ENCODE results near the gene LOC101059915.
"Not testable (repeated sequence)": the region's sequence is repeated elsewhere in the genome, so short reads cannot be mapped to it uniquely, and the experiment has no call there.

LOC101059915 gene

DNA sequence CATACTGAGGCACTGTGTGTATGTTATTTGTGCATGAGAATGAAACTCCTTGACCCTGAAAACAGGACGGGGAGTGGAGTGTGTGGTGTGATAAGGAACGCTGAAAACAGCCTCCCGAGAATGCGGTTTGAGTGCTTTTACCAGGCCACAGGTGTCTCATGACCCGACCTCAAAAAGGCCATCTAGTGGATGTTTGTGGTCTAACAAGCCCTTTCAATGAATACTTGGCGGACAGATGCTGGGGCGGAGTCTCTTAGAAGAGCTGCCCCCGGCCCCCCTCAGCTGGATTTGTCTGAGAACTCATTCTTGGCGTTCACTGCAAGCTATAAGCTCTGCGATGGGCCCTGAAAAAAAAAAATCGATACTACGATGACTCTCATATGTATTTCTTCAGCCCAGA is 35.5 kb downstream of the LOC101059915 start:
- not testable (repeated sequence) for H3K4me3 ChIP-seq (ENCODE audit: low read depth, low read length, poor library complexity, severe bottlenecking); H3K9me2 ChIP-seq (ENCODE audit: low read depth, low read length); H3K79me2 ChIP-seq (ENCODE audit: insufficient read depth, low read length); H2AFZ ChIP-seq (ENCODE audit: low read length); H4K20me1 ChIP-seq (ENCODE audit: insufficient read depth, low read length); H3K9me3 ChIP-seq (ENCODE audit: low read length); H3K9ac ChIP-seq (ENCODE audit: low read length); H3K4me2 ChIP-seq (ENCODE audit: low read length); H3K36me3 ChIP-seq (ENCODE audit: insufficient read depth, low read length); H3K4me1 ChIP-seq (ENCODE audit: insufficient read depth, low read length, severe bottlenecking); H3K27ac ChIP-seq (ENCODE audit: low read depth, low read length, poor library complexity, severe bottlenecking); H3K27me3 ChIP-seq (ENCODE audit: insufficient read depth, low read length); H3F3A ChIP-seq (ENCODE audit: insufficient read depth, low read length)

DNA sequence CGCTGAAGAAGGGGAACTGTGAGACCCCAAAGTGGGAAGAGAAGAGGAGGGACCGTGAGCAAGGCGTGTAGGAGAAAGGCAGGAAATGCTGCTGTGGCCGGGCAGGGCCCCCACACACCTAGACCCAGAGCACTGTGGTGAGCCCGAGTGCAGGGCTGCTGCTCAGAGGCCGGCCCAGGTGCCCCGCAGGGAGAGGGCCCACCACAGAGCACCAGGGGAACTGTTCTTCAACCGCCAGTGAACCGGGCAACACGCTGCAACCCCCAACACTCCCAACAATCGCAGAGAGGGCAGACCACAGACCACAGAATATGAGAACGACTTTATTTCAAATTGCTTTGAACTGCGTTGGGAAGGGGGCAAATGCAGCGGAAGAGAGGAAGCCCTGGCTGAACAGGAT is 46.7 kb downstream of the LOC101059915 start:
- H3K27me3 ChIP-seq (ENCODE audit: insufficient read depth, low read length); H4K20me1 ChIP-seq (ENCODE audit: insufficient read depth, low read length); H3K9me3 ChIP-seq (ENCODE audit: low read length); H3K4me3 ChIP-seq (ENCODE audit: low read depth, low read length, poor library complexity, severe bottlenecking); H3F3A ChIP-seq (ENCODE audit: insufficient read depth, low read length); H3K9me2 ChIP-seq (ENCODE audit: low read depth, low read length); H2AFZ ChIP-seq (ENCODE audit: low read length); H3K79me2 ChIP-seq (ENCODE audit: insufficient read depth, low read length); H3K4me1 ChIP-seq (ENCODE audit: insufficient read depth, low read length, severe bottlenecking); H3K9ac ChIP-seq (ENCODE audit: low read length); H3K36me3 ChIP-seq (ENCODE audit: insufficient read depth, low read length); H3K4me2 ChIP-seq (ENCODE audit: low read length); H3K27ac ChIP-seq (ENCODE audit: low read depth, low read length, poor library complexity, severe bottlenecking): not testable (repeated sequence)

DNA sequence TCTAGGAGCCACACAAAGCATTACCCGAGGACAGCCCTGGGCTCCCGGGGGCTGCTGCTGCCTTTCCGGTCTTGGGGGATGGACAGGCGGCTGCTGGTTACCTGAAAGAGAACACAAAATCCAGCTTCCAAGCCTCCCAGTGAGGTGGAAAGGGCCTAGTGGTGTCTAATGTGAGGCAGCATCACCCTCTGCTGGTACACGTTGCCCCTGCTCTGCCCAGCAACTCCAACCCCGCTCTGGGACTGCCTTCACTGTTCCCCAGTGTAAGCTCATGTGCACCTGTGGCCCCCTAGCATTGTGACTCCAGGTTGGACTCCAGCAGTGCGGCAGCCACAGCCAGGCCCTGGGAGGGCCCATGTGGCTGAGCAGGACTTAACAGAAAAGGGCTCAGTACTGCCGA is 48.2 kb downstream of the LOC101059915 start:
- H3K27me3 ChIP-seq (ENCODE audit: insufficient read depth, low read length); H3K4me3 ChIP-seq (ENCODE audit: low read depth, low read length, poor library complexity, severe bottlenecking); H3K9ac ChIP-seq (ENCODE audit: low read length); H3K4me2 ChIP-seq (ENCODE audit: low read length); H3K4me1 ChIP-seq (ENCODE audit: insufficient read depth, low read length, severe bottlenecking); H3K9me3 ChIP-seq (ENCODE audit: low read length); H4K20me1 ChIP-seq (ENCODE audit: insufficient read depth, low read length); H3K9me2 ChIP-seq (ENCODE audit: low read depth, low read length); H3K27ac ChIP-seq (ENCODE audit: low read depth, low read length, poor library complexity, severe bottlenecking); H2AFZ ChIP-seq (ENCODE audit: low read length); H3K79me2 ChIP-seq (ENCODE audit: insufficient read depth, low read length); H3K36me3 ChIP-seq (ENCODE audit: insufficient read depth, low read length); H3F3A ChIP-seq (ENCODE audit: insufficient read depth, low read length): not testable (repeated sequence)

DNA sequence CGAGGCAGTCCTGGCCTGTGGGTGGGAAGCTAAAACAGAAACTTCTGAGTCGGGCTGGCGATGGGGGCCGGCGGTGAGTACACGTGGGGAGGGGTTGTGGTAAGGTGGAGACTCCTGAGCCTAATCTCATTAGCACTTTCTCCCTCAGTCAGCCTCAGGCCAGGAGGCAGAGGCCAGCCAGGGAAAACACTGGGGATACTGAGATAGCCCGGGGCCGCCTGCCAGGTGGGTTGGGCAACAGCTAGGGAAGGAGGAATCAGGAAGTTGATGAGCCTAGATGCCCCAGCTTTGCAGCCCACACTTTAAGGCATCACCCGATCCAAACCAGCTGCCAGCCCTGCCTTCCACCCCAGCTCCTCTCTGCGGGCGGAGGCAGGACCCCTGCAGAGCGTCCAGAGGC is 49.0 kb downstream of the LOC101059915 start:
- H3K27me3 ChIP-seq (ENCODE audit: insufficient read depth, low read length); H3K79me2 ChIP-seq (ENCODE audit: insufficient read depth, low read length); H3K9me3 ChIP-seq (ENCODE audit: low read length); H3K36me3 ChIP-seq (ENCODE audit: insufficient read depth, low read length); H3K9me2 ChIP-seq (ENCODE audit: low read depth, low read length); H3K27ac ChIP-seq (ENCODE audit: low read depth, low read length, poor library complexity, severe bottlenecking); H3K4me3 ChIP-seq (ENCODE audit: low read depth, low read length, poor library complexity, severe bottlenecking); H3K4me2 ChIP-seq (ENCODE audit: low read length); H3F3A ChIP-seq (ENCODE audit: insufficient read depth, low read length); H2AFZ ChIP-seq (ENCODE audit: low read length); H3K9ac ChIP-seq (ENCODE audit: low read length); H4K20me1 ChIP-seq (ENCODE audit: insufficient read depth, low read length); H3K4me1 ChIP-seq (ENCODE audit: insufficient read depth, low read length, severe bottlenecking): not testable (repeated sequence)

DNA sequence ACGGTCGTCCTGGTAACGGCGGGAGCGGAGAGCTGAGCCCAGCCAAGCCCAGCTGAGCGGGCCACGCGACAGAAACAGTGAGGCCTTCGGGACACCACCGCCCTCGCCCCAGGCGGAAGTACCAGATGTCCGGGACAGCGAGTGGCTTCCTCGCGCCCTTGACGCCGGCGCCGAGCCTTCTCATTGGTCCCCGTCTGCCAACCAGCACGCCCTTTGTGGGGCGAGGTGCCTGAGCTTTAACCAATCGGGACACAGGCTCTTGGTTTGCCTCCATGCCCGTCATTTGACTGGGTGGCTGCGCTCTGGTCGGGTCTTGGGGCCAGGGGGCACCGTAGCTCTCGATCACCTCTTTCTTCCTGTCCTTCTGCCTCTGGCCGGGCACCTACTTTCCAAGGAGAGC is 50.8 kb downstream of the LOC101059915 start, which contains the start of gene CXorf49:
Gene CXorf49 (minus strand): TSS at position 101 of the 400 bp plus-strand sequence. CDS start 134 bp downstream, outside the sequence.
- not testable (repeated sequence) for H3K9me2 ChIP-seq (ENCODE audit: low read depth, low read length); H3K27ac ChIP-seq (ENCODE audit: low read depth, low read length, poor library complexity, severe bottlenecking); H3K4me1 ChIP-seq (ENCODE audit: insufficient read depth, low read length, severe bottlenecking); H3K79me2 ChIP-seq (ENCODE audit: insufficient read depth, low read length); H3K9ac ChIP-seq (ENCODE audit: low read length); H3K9me3 ChIP-seq (ENCODE audit: low read length); H2AFZ ChIP-seq (ENCODE audit: low read length); H3F3A ChIP-seq (ENCODE audit: insufficient read depth, low read length); H4K20me1 ChIP-seq (ENCODE audit: insufficient read depth, low read length); H3K4me3 ChIP-seq (ENCODE audit: low read depth, low read length, poor library complexity, severe bottlenecking); H3K36me3 ChIP-seq (ENCODE audit: insufficient read depth, low read length); H3K27me3 ChIP-seq (ENCODE audit: insufficient read depth, low read length); H3K4me2 ChIP-seq (ENCODE audit: low read length)

DNA sequence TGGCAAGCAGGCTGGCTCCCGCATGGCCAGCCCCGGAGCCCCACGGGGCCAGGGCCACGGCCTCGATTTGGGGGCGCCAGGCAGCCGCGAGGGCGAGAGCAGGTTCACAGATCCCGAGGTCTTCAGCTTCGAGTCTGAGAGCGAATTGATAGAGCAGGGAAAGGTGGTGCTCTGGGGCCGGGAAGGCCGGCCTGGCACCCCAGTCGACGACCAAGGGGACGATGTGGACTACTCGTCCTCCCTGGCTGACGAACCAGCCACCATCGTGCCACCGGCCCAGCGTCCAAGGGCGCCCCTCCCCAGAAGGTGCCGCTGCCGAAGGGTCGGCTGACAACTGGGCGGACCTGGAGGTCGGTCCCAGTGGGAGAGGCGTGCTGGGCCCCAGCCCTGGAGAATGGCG is 51.8 kb downstream of the LOC101059915 start:
- not testable (repeated sequence) for H3K4me3 ChIP-seq (ENCODE audit: low read depth, low read length, poor library complexity, severe bottlenecking); H2AFZ ChIP-seq (ENCODE audit: low read length); H3K9ac ChIP-seq (ENCODE audit: low read length); H3K4me2 ChIP-seq (ENCODE audit: low read length); H3K9me3 ChIP-seq (ENCODE audit: low read length); H3F3A ChIP-seq (ENCODE audit: insufficient read depth, low read length); H3K27me3 ChIP-seq (ENCODE audit: insufficient read depth, low read length); H3K4me1 ChIP-seq (ENCODE audit: insufficient read depth, low read length, severe bottlenecking); H3K36me3 ChIP-seq (ENCODE audit: insufficient read depth, low read length); H3K9me2 ChIP-seq (ENCODE audit: low read depth, low read length); H4K20me1 ChIP-seq (ENCODE audit: insufficient read depth, low read length); H3K79me2 ChIP-seq (ENCODE audit: insufficient read depth, low read length); H3K27ac ChIP-seq (ENCODE audit: low read depth, low read length, poor library complexity, severe bottlenecking)

DNA sequence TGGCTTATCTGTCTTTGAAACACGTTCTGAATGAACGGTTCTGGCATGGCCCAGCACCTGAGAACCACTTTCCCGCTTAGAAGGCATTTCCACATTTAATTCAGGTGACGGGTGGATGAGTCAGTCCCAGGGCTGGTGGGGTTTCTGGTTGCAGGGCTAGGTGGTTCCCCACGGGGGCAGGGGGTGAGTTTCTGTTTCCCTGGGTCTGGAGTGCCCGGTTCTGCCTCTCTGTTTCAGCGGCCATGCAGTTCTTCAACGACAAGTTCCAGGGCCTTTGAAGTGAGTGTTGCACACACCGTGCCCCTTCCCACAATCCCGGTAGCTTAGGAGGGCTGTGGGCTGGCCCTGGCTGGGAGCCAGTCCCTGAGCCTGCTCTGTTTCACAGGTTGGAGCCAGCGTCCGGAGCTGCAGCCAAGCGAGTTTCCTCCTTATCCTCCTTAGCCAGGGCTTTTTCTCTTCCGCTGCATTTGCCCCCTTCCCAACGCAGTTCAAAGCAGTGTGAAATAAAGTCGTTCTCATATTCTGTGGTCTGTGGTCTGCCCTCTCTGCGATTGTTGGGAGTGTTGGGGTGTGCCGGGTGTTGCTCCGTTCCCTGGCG is 53.0 kb downstream of the LOC101059915 start:
- not testable (repeated sequence) for H3F3A ChIP-seq (ENCODE audit: insufficient read depth, low read length); H4K20me1 ChIP-seq (ENCODE audit: insufficient read depth, low read length); H3K9me2 ChIP-seq (ENCODE audit: low read depth, low read length); H3K4me3 ChIP-seq (ENCODE audit: low read depth, low read length, poor library complexity, severe bottlenecking); H3K36me3 ChIP-seq (ENCODE audit: insufficient read depth, low read length); H2AFZ ChIP-seq (ENCODE audit: low read length); H3K27ac ChIP-seq (ENCODE audit: low read depth, low read length, poor library complexity, severe bottlenecking); H3K4me2 ChIP-seq (ENCODE audit: low read length); H3K27me3 ChIP-seq (ENCODE audit: insufficient read depth, low read length); H3K9me3 ChIP-seq (ENCODE audit: low read length); H3K9ac ChIP-seq (ENCODE audit: low read length); H3K79me2 ChIP-seq (ENCODE audit: insufficient read depth, low read length); H3K4me1 ChIP-seq (ENCODE audit: insufficient read depth, low read length, severe bottlenecking)

Data from OCI-LY1 (cell line).